Erythroblast (primary cell): Measurements from ENCODE around the gene TTLL5.

Experiments
- GATA1 ChIP-seq: IDR thresholded peaks from 2 replicates; pipeline ENCODE4 v1.6.1; 2011; ENCODE audit warnings: low read depth, mild to moderate bottlenecking, control low read depth, low read length, moderate library complexity
- POLR2A ChIP-seq: IDR thresholded peaks from 2 replicates; pipeline ENCODE4 v1.6.1; 2011; ENCODE audit warnings: mild to moderate bottlenecking, low read length

DNA sequence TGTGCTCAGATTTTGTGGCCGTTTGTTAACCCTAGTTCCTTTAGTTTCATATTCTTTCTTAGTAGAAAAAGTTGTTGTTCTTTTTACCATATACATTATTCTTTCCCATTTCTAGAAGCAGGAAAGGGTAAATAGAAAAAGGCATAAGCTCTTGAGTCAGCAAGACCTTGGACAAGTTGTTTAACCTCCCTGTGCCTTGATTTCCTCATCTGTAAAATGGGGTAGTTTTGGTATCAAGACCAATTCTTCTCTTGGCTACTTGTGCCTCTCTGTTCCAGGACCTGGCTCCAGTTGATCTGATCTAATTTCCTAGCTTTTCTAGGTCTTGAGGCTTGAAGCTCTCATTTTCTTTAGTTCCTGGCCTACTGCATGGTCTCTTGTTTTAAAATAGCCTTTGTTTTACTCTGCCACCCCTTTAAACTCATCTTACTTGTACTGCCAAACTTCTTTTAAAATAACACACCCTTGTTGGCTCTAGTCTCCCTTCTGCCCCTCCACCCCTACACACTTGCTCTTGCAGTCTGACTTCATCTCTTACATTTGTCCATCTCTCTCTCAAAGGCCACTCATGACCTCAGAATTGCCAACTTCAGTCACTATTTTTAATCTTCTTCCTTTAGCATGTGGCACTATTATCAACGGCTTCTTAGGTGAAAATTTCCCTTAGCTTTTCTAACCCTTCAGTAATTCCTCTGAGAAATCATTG is 143.7 kb downstream of the TTLL5 start:
- no peak for TF ChIP-seq POLR2A
- TF ChIP-seq GATA1, result no peak
